ENCODE data around the gene SIAH1.

DNA sequence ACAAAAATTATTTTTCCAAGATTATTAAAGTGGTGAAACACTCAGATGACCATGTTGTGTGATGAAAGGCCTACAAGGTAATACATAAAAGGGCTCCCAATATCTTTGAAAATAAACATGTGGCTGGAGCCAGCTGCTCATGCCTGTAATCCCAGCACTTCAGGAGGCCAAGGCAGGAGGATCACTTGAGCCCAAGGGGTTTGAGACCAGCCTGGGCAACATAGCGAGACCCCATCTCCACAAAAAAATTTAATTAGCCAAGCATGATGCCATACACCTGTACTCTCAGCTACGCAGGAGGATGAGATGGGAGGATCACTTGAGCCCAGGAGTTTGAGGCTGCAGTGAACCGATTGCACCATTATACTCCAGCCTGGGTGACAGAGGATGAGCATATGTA, 26.8 kb downstream of the SIAH1 start:
- TF ChIP-seq EZH2 (IDR thresholded peaks at IDR 0.05) (no peak), POLR2AphosphoS5 (IDR thresholded peaks at IDR 0.05; ENCODE audit: borderline replicate concordance, low read depth, low read length) (no peak)
